C1 segment of cervical spinal cord (tissue), 14 donors: ENCODE data around the gene TAF11L13.

Experiments used
- DNase-seq, 14 donors: peaks; one replicate each; lab custom pipeline; 2025; lab: John Stamatoyannopoulos, UW

The TAF11L13 gene

GRCh38 chr5:17679597-17680203 lies 47.8 kb downstream of the TAF11L13 start:
- DNase-seq, result no peak

GRCh38 chr5:17680737-17681136 lies 48.8 kb downstream of the TAF11L13 start:
- no peak for DNase-seq
